Fibroblast of lung (primary cell): Measurements from ENCODE around the gene TPRX1.

Source experiments
- CTCF ChIP-seq, 2 donors: IDR thresholded peaks in 1 of 2; conservative IDR thresholded peaks in 1 of 2; 1 replicate in 1 of 2; 2 replicates in 1 of 2; pipeline ENCODE4 v1.5.1; 2011 to 2012; ENCODE audit warnings: low read length in 2 of 2, control low read depth in 1 of 2, inconsistent platforms in 1 of 2, low read depth in 1 of 2, mild to moderate bottlenecking in 1 of 2
- EZH2 ChIP-seq: IDR thresholded peaks from 2 replicates; pipeline ENCODE4 v1.5.1; 2012; ENCODE audit warnings: low read length, control low read depth, mild to moderate bottlenecking; ENCODE audit errors: missing control alignments

GRCh38 chr19:47848425-47848822 lies 44.1 kb upstream of the TPRX1 start:
- no peak for TF ChIP-seq CTCF (conservative IDR thresholded peaks at IDR 0.05 in 1 of 2, IDR thresholded peaks at IDR 0.05 in 1 of 2; ENCODE audit: low read depth in 1 of 2, low read length in 2 of 2)
- no peak for TF ChIP-seq EZH2
